Activated CD8-positive, alpha-beta memory T cell treated with anti-CD3 and anti-CD28 coated beads, Interleukin-2, amount 10 ng/mL, durations not matched to agents 7 days and 5 days (primary cell): Measurements from ENCODE around the gene GPR149. TPM values are rescaled to one million over a fixed set of nuclear protein-coding genes. Genes with fewer than 3 reads are reported as not detected.

ENCODE experiments used
- ATAC-seq: fragments of 150-1000 bp; cut with Tn5 transposase; one replicate; pipeline ENCODE4 v1.10.0; 2021; ENCODE audit warnings: moderate library complexity
- CTCF ChIA-PET: fragments of 350-600 bp; sonication (Branson Sonifier 250); formaldehyde crosslinking; loops from one replicate; lab custom pipeline; 2021; ENCODE audit warnings: antibody characterized with exemption; lab: Charles Lee
- DNase-seq: peaks from one replicate; pipeline ENCODE4 v3.0.0-alpha.2; 2020
- H3K27ac Mint-ChIP-seq: one replicate; pipeline ENCODE4 v1.8.0; 2021; ENCODE audit warnings: mild to moderate bottlenecking, mixed read lengths
- H3K27me3 Mint-ChIP-seq: one replicate; pipeline ENCODE4 v1.8.0; 2021; ENCODE audit warnings: mixed read lengths
- H3K36me3 Mint-ChIP-seq: one replicate; pipeline ENCODE4 v1.8.0; 2021; ENCODE audit warnings: mild to moderate bottlenecking, mixed read lengths
- H3K4me1 Mint-ChIP-seq: one replicate; pipeline ENCODE4 v1.8.0; 2021; ENCODE audit warnings: mixed read lengths
- H3K4me3 Mint-ChIP-seq: one replicate; pipeline ENCODE4 v1.8.0; 2021; ENCODE audit warnings: mild to moderate bottlenecking, moderate library complexity, mixed read lengths
- H3K9me3 Mint-ChIP-seq: one replicate; pipeline ENCODE4 v1.8.0; 2022; ENCODE audit warnings: low read depth, mixed read lengths
- total RNA-seq, 2 experiments: library from RNA; stranded (reverse); gene quantifications; one replicate each; pipeline ENCODE4 v1.2.3, GENCODE V29; 2021

Gene GPR149
- total RNA-seq, 2 experiments from 2014 or later, result not detected

DNA sequence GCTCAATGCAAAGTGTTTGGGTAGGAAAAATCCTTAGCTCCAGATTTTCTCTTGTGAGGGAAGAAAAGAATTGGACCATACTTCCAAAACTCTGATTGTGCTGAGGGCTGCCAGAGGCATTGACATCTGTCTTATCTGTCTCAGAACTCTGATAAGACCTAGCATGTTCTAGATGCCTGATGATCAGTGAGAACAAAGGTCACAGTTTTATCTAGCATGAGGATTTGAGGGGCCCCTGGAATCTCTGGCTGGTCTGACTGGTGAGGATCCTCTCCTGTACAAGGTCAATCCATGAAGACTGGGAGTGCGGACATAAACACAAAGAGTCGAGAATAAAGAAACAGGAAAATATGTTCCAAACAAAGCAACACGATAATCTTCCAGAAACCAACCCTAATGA, 40.1 kb downstream of the GPR149 start:
- Mint-ChIP-seq H3K4me1 (no peaks in the 10 kb centered on the region), H3K9me3 (no peaks in the 10 kb centered on the region), H3K36me3 (no peaks in the 10 kb centered on the region), H3K4me3 (no peak overlapping the region), H3K27me3 (peaks cover 26% of the 10 kb centered on the region), H3K27ac (no peak overlapping the region)
- no peak for ATAC-seq
- CTCF ChIA-PET, result no interaction called here
- DNase-seq, result no peak

DNA sequence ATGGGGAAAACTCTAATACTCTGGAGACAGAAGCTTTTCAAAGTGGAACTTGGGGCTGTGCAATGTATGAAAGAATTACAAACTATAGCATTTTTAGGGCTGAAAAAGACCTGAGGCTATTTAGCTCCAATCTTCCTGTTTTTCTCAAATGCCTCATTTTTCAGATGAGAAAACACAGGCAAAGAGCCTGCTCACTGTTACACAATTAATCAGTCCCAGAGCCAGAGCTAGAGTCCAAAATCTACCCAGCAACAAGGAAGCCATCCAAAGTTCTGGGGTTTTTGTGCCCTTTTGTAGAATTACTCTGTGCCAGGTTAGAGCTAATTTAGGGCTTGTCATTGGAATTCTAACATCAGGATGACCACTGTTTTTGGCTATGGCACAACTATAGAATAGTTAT, 45.5 kb downstream of the GPR149 start:
- Mint-ChIP-seq H3K4me3 (no peak overlapping the region), H3K27ac (no peak overlapping the region), H3K4me1 (no peaks in the 10 kb centered on the region), H3K9me3 (no peaks in the 10 kb centered on the region), H3K36me3 (no peaks in the 10 kb centered on the region), H3K27me3 (peaks cover 5% of the 10 kb centered on the region)
- ATAC-seq, result no peak
- CTCF ChIA-PET, result no interaction called here
- DNase-seq, result no peak

DNA sequence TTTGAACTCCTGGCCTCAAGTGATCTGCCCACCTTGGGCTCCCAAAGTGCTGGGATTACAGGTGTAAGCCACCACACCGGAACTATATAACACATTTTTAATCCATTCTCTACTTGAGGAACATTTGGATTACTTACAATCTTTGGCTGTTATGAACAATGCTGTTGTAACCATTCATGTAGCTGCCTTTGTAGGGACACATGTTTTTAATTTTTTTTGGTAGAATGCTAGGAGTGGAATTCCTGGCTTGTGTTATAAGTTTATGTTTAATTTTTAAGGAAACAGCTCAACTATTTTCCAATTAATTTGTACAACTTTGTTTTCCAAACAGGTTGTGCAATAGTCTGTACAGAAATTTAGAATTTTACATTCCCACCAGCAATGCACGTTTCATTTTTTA, 51.7 kb downstream of the GPR149 start:
- Mint-ChIP-seq H3K4me3 (no peak overlapping the region), H3K36me3 (no peaks in the 10 kb centered on the region), H3K27me3 (no peaks in the 10 kb centered on the region), H3K4me1 (no peaks in the 10 kb centered on the region), H3K27ac (no peak overlapping the region), H3K9me3 (no peaks in the 10 kb centered on the region)
- no peak for ATAC-seq
- CTCF ChIA-PET, result no interaction called here
- no peak for DNase-seq

DNA sequence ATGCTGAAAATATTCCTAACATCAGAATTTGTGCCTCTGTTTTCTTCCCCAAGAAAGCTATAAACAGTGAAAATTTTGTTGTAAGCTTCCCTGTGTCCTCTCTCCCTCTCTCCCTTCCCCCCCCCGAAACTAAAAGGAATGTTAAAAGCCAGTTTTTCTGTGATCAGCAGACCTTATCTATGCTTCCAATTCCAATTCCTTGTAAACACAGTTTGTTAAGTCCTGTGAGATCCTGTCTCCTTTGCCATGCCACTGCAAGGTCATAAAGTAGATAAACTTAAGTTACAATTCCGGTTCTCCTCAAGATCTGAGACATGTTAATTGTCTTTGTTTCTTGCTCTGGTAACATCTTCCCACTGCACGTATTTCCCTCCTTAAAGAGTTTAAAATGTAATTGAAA, 62.8 kb downstream of the GPR149 start:
- DNase-seq (no peak), ATAC-seq (no peak)
- H3K27me3 Mint-ChIP-seq, result peaks cover 5% of the 10 kb centered on the region
- H3K27ac Mint-ChIP-seq, result no peak overlapping the region
- no peak overlapping the region for H3K4me3 Mint-ChIP-seq
- CTCF ChIA-PET, result no interaction called here
- H3K36me3 Mint-ChIP-seq, result no peaks in the 10 kb centered on the region
- no peaks in the 10 kb centered on the region for H3K4me1 Mint-ChIP-seq
- no peaks in the 10 kb centered on the region for H3K9me3 Mint-ChIP-seq

DNA sequence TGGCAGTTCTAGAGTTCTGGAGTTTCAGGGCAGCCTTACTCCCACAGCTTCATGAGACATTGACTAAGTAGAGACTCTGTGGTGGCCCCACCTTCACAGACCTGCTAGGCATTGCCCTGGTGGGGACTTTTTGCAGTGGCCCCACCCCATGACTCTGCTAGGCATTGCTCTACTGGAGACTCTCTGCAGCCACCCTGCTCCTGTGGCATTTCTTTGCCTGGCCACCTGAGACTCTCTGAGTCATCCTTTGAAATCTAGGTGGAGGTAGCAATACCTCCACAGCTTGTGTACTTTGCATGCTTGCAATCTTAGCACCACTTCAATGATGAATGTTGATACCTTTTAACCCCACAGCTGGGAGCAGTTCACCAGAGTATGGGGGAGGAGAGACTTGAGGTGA, 65.1 kb downstream of the GPR149 start:
- CTCF ChIA-PET, result no interaction called here
- DNase-seq (no peak), ATAC-seq (no peak)
- H3K4me3 Mint-ChIP-seq, result no peak overlapping the region
- no peaks in the 10 kb centered on the region for H3K36me3 Mint-ChIP-seq
- H3K9me3 Mint-ChIP-seq, result no peaks in the 10 kb centered on the region
- H3K27me3 Mint-ChIP-seq, result peaks cover 5% of the 10 kb centered on the region
- no peak overlapping the region for H3K27ac Mint-ChIP-seq
- H3K4me1 Mint-ChIP-seq, result no peaks in the 10 kb centered on the region

DNA sequence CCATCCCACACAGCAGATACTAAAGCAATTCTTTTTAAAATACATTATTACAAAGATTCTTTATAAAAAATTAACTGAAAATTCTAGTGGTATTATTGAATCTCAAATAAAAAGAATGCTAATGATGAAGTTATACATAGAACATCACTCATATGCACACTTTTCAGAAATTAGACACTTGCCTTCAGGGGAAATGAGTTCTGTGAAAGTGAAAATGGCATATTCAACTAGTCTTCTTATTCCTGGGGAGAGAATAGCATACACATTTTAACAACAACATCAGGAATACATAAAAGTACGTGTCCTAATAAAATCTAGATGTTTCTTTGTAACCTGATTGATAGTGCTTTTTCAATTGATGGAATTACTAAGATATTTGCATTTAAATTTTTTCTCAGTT, 68.9 kb downstream of the GPR149 start:
- ATAC-seq, result no peak
- Mint-ChIP-seq H3K27me3 (peaks cover 6% of the 10 kb centered on the region), H3K27ac (no peak overlapping the region), H3K9me3 (no peaks in the 10 kb centered on the region), H3K4me1 (no peaks in the 10 kb centered on the region), H3K36me3 (no peaks in the 10 kb centered on the region), H3K4me3 (no peak overlapping the region)
- CTCF ChIA-PET, result no interaction called here
- no peak for DNase-seq

DNA sequence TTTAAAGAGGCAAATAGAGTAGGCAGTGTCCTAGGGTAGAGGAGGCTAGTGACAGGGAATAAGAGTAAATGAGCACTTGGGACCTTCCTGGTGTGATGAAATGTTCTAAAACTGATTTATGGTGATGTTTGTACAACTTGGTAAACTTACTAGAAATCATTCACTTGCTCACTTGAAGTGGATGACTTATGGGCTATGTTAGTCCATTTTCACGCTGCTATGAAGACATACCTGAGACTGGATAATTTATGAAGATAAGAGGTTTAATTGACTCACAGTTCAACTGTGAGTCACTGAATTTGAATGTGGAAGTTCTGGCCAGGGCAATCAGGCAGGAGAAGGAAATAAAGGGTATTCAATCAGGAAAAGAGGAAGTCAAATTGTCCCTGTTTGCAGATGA, 74.0 kb downstream of the GPR149 start:
- Mint-ChIP-seq H3K4me3 (no peak overlapping the region), H3K9me3 (no peaks in the 10 kb centered on the region), H3K27me3 (peaks cover 11% of the 10 kb centered on the region), H3K27ac (no peak overlapping the region), H3K4me1 (no peaks in the 10 kb centered on the region), H3K36me3 (no peaks in the 10 kb centered on the region)
- CTCF ChIA-PET, result no interaction called here
- no peak for DNase-seq
- ATAC-seq, result no peak

DNA sequence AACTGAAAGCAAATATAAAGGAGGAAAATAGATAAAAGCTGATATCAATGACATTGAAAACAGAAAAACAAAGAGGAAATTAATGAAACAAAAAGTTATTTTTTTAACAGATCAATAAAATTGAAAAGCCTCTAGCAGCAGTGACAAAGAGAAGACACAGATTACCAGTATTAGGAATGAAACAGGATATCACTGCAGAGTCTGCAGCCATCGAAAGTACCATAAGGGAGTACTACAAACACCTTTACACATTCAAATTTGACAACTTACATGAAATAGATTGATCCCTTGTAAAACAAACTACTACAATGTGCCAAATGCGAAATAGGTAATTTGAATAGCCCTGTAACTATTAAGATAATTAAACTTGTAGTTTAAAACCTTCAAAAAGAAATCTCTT, 80.8 kb downstream of the GPR149 start:
- DNase-seq (no peak), ATAC-seq (no peak)
- no peak overlapping the region for H3K4me3 Mint-ChIP-seq
- no peaks in the 10 kb centered on the region for H3K9me3 Mint-ChIP-seq
- no peaks in the 10 kb centered on the region for H3K36me3 Mint-ChIP-seq
- CTCF ChIA-PET, result no interaction called here
- H3K4me1 Mint-ChIP-seq, result no peaks in the 10 kb centered on the region
- H3K27me3 Mint-ChIP-seq, result peaks cover 29% of the 10 kb centered on the region
- H3K27ac Mint-ChIP-seq, result no peak overlapping the region

DNA sequence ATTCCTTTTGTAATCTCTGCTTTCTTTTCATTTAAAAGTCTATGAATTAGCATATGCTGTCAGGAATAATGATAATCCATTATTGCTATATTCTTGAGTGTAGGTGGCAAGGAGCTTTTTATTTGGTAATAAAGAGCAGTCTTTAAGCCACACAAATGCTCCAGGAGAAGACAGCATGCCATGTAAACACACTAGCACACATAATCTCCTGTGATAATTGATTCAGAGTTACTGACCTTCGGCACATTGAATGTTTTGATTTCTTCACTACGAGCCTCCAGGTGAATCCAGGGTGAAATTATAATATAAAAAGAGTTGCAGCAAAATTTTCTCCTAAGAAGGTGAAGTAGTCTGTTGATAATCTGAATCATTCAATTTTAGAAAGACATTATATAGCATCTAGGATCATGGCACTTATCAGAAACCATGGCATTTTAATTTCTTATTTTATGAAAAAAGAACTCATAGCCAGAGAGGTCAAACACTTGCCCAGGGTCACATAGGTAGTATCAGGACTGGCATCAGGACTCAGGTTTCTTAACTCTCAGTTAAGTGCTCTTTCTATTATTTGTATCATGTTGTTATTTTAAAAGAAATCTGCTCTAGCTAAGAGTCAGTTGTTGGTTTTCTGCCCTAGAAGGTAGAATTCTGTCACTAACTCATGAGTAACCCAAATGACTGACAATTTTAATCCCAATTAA, 84.4 kb downstream of the GPR149 start:
- CTCF ChIA-PET, result no interaction called here
- Mint-ChIP-seq H3K4me1 (no peaks in the 10 kb centered on the region), H3K27me3 (peaks cover 23% of the 10 kb centered on the region), H3K27ac (no peak overlapping the region), H3K9me3 (no peaks in the 10 kb centered on the region), H3K4me3 (no peak overlapping the region), H3K36me3 (no peaks in the 10 kb centered on the region)
- ATAC-seq (no peak), DNase-seq (no peak)

DNA sequence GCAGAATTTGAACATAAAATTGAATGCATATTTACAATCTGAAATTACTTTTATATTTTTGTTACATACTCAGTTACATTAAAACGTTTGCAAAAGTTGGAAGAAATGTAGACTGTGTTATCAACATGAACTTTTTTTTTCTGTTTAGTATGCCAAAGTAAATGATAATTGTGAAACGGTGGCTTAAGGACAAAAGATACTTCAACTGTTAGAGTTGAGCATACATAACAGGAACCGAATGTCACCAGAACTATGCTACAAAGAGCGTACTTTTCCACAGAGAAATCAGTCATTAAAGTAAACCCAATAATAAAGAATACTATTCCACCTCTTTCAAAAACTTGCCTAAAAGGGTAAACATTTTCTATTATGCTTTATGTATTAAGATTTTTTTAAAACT, 91.4 kb downstream of the GPR149 start:
- Mint-ChIP-seq H3K4me1 (no peaks in the 10 kb centered on the region), H3K27me3 (peaks cover 24% of the 10 kb centered on the region), H3K9me3 (no peaks in the 10 kb centered on the region), H3K27ac (no peak overlapping the region), H3K4me3 (no peak overlapping the region), H3K36me3 (no peaks in the 10 kb centered on the region)
- no peak for ATAC-seq
- no peak for DNase-seq
- CTCF ChIA-PET, result no interaction called here

DNA sequence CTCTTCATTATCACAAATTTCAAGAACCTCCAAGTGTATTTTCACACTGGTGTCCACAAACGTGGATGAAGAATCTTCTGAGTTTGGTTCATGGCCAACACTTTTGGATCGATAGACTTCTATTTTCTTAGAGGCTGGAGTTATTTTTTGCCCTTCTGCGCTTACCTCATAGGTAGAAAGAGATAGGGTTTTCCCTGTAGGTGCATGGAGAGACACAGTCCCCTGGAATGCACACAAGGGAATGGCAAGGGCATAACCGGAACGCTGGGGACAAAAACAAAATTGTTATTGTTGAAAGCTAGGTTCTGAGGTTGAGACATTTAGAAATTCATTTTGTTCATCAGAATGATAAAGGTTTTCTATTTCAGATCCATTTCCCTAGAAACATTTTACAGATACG, 92.0 kb downstream of the GPR149 start:
- Mint-ChIP-seq H3K4me1 (no peaks in the 10 kb centered on the region), H3K27me3 (peaks cover 23% of the 10 kb centered on the region), H3K36me3 (no peaks in the 10 kb centered on the region), H3K9me3 (no peaks in the 10 kb centered on the region), H3K27ac (no peak overlapping the region), H3K4me3 (no peak overlapping the region)
- CTCF ChIA-PET, result no interaction called here
- ATAC-seq (no peak), DNase-seq (no peak)

DNA sequence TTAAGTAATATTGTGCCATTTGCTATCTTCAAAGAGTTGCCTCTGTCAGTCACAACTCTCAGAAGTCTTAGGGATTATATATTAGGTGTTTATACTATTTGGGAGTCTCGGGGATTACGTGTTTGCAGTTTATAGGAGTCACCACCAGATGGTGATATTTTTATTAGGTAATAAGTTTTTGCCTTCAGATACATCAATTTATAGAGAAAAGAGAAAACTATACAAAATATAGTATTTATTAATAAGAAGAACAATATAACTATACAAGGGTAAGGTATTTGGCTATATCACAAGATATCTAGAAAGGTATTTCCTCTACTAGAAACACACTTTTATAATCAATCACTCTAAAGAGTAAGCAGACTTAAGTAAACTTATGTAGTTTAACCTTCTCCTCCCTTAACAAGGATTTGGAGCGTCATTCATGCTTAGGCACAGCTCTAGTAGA, 95.0 kb downstream of the GPR149 start:
- CTCF ChIA-PET, result interaction anchor here (1.5 kb wide), 1 partner anchor 10 kb away, joined by 5 read pairs; the partner anchor contains the start of gene DHX36
- Mint-ChIP-seq H3K27me3 (peaks cover 23% of the 10 kb centered on the region), H3K27ac (no peak overlapping the region), H3K4me3 (no peak overlapping the region), H3K4me1 (no peaks in the 10 kb centered on the region), H3K36me3 (no peaks in the 10 kb centered on the region), H3K9me3 (no peaks in the 10 kb centered on the region)
- ATAC-seq (no peak), DNase-seq (no peak)

DNA sequence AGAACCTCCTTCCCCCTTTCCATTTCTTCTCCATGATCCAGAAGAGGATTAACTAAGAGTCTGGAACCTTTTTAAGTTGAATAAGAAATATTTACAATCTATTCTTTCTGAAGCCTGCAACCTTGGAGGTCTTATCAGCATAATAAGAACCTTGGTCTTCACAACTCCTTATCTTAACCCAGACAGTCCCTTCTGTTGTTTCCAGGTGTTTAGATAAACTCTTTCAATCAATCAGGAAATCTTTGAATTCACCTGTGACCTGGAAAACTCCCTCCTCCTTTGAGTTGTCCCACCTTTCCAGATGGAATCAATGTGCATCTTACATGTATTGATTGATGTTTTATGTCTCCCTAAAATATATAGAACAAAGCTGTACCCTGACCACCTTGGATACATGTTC, 102.1 kb downstream of the GPR149 start:
- CTCF ChIA-PET, result no interaction called here
- peaks cover 8% of the 10 kb centered on the region for H3K27me3 Mint-ChIP-seq
- H3K27ac Mint-ChIP-seq, result no peak overlapping the region
- peaks cover 3% of the 10 kb centered on the region for H3K36me3 Mint-ChIP-seq
- no peak overlapping the region for H3K4me3 Mint-ChIP-seq
- no peak for DNase-seq
- H3K4me1 Mint-ChIP-seq, result peaks cover 15% of the 10 kb centered on the region
- no peak for ATAC-seq
- H3K9me3 Mint-ChIP-seq, result no peaks in the 10 kb centered on the region

DNA sequence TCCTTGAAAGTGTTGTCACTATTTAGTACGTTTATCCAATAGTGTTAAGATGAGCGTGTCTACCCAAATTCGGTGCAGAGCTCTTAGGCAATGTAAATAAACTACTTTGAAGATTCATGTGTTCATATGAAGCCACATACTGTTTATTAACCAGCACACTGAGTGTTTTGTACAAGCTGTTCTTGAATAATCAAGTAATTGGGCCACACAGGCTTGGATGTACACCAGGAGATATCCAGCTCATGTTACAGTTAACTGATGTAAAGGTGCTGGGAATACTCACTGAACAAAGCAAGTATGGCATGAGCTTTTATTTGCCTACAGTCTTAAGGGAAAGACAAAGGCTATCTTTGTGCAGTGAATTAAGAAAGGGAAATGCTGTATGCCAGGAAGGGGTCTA, 105.1 kb downstream of the GPR149 start:
- Mint-ChIP-seq H3K9me3 (no peaks in the 10 kb centered on the region), H3K27me3 (peaks cover 4% of the 10 kb centered on the region), H3K27ac (peak overlapping the region; percentile 99), H3K36me3 (peaks cover 15% of the 10 kb centered on the region), H3K4me3 (peak overlapping the region; percentile 93), H3K4me1 (peaks cover 34% of the 10 kb centered on the region)
- CTCF ChIA-PET, result interaction anchor here (0.6 to 1.8 kb wide), 4 partner anchors 10 to 1481 kb away, joined by 3 to 5 read pairs (median 4); partner anchors contain the start of gene C3orf33
- no peak for DNase-seq
- no peak for ATAC-seq
